T-helper 22 cell (primary cell): ENCODE data around the gene CAMK1G.

Experiments used
- DNase-seq: peaks from one replicate; pipeline ENCODE4 v3.0.0-alpha.2; 2020; ENCODE audit warnings: low read depth

Gene CAMK1G

GRCh38 chr1:209565759-209566678 is 17.5 kb upstream of the CAMK1G start:
- DNase-seq: peak; percentile 30

- no peak for DNase-seq
Observed at GRCh38 chr1:209567698-209568175, 15.8 kb upstream of the CAMK1G start.

- DNase-seq: peak; percentile 28
Observed at GRCh38 chr1:209569455-209570207, 13.9 kb upstream of the CAMK1G start.

GRCh38 chr1:209570743-209571142 is 12.8 kb upstream of the CAMK1G start:
- DNase-seq: no peak

GRCh38 chr1:209576392-209577197 is 6.9 kb upstream of the CAMK1G start:
- DNase-seq: peak; percentile 19

- no peak for DNase-seq
Observed at GRCh38 chr1:209577346-209577745, 6.2 kb upstream of the CAMK1G start.

GRCh38 chr1:209580577-209580976 is 2.9 kb upstream of the CAMK1G start:
- DNase-seq: no peak

GRCh38 chr1:209584231-209584672 is 738 bp downstream of the CAMK1G start:
- no peak for DNase-seq

- DNase-seq: no peak
Observed at GRCh38 chr1:209585197-209585596, 1.7 kb downstream of the CAMK1G start.

- DNase-seq: no peak
Observed at GRCh38 chr1:209585672-209586071, 2.2 kb downstream of the CAMK1G start.

- DNase-seq: no peak
Observed at GRCh38 chr1:209586221-209586740, 2.8 kb downstream of the CAMK1G start.

GRCh38 chr1:209587789-209588188 is 4.3 kb downstream of the CAMK1G start:
- no peak for DNase-seq

- DNase-seq: no peak
Observed at GRCh38 chr1:209589440-209589839, 5.9 kb downstream of the CAMK1G start.

GRCh38 chr1:209589863-209590262 is 6.3 kb downstream of the CAMK1G start:
- no peak for DNase-seq

GRCh38 chr1:209590405-209590804 is 6.9 kb downstream of the CAMK1G start:
- DNase-seq: no peak

- DNase-seq: no peak
Observed at GRCh38 chr1:209593747-209594146, 10.2 kb downstream of the CAMK1G start.

GRCh38 chr1:209594440-209594839 is 10.9 kb downstream of the CAMK1G start:
- DNase-seq: no peak

- no peak for DNase-seq
Observed at GRCh38 chr1:209595028-209595427, 11.5 kb downstream of the CAMK1G start.

- no peak for DNase-seq
Observed at GRCh38 chr1:209595599-209596285, 12.2 kb downstream of the CAMK1G start.

GRCh38 chr1:209597499-209597898 is 14.0 kb downstream of the CAMK1G start:
- DNase-seq: no peak

GRCh38 chr1:209598227-209598626 is 14.7 kb downstream of the CAMK1G start:
- no peak for DNase-seq
